A172 (cell line): Measurements from ENCODE around the gene ZMIZ1. TPM values are rescaled to one million over a fixed set of nuclear protein-coding genes. Genes with fewer than 3 reads are reported as not detected.

Experiments used
- DNase-seq: peaks from one replicate; pipeline ENCODE4 v3.0.0-alpha.2; 2015; ENCODE audit warnings: low spot score
- total RNA-seq: library from RNA; depleted of rRNA; stranded (reverse); fragments of >200 nt; shearing (Covaris generic); gene quantifications from 2 replicates; pipeline ENCODE4 v1.2.3, GENCODE V29; 2014

Gene ZMIZ1
- total RNA-seq, 1 experiment from 2014 or later: 16.6 TPM

DNA sequence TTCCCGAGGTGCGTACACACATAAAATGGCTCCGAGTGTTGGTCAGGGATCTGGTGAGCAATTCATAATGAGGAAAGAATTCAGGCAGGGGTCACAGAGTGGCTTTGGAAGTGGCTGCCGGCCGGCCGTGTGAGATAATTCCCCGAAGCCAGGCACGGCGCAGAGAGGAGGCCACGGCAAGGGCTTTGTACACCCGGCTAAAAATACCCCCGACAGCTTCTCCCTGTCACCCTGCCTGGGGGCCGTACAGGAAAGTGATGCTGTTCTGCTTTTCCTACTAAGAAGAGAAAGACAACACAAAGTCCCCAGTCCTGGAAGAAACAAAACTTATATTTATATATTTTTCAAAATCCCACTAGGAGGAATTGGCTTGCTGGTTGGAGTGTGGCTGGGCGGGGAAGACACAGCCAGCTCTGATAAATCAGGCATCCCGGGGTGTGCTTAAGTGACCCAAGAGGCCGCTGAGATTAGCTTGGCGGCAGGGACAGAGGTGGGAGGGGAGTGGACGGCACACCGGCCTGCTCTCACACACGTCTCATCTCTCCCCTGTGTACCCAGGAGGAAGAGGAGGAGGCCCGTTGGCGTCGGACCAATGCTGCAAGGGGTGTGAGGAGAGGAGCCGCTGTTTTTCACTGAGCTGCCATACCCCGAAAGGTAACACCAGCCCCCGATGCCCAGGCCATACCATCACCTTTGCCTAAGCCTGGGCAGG, 70.5 kb downstream of the ZMIZ1 start:
- peak; percentile 89 for DNase-seq

DNA sequence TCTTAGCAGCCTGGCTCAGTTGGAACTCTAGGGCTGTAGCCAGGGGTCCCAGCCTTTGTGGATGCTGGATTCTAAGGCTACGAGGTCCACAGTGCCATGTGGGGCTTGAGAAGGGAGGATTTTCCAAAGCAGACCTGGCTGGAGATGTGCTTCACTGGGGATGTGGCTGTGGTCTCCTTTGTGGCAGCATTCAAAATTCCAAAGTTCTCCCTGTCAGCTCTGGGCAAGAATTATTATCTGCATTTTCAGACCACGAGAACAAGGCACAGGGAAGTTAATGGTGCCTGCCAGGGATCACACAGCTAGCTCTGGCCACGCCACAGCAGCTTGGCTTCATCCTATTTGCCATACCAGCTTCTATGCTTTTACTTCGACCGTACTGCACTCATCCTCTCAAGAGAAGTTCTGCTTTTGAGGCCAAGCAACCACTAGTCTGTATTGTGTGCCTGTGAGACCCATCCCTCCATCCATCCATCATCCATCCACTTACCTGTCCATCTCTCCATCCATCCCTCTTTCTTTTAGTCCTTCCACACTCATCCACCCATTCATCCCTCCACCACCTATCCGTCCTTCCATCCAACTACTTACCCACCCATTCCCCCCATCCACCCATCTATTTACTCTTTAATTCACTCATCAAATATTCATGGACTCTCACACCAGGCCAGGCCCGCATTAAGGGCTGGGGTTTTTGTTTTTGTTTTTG, 71.5 kb downstream of the ZMIZ1 start:
- DNase-seq: peak; percentile 49

DNA sequence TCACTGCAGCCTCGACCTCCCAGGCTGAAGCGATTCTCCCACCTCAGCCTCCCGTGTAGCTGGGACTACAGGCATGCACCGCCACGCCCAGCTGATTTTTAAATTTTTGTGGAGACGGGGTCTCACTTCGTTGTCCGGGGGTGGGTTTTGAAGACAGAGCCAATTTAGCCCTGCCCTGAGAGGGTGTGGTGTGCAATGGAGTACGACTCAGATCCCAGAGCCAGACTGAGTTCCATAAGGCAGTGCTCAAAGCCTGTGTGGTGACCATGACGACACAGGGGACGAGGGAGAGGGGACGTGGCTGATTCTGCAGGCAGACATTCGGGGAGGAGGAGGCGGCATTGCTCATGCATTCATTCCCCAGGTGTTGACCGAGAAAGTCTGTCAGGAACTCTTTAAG, 72.1 kb downstream of the ZMIZ1 start:
- no peak for DNase-seq

DNA sequence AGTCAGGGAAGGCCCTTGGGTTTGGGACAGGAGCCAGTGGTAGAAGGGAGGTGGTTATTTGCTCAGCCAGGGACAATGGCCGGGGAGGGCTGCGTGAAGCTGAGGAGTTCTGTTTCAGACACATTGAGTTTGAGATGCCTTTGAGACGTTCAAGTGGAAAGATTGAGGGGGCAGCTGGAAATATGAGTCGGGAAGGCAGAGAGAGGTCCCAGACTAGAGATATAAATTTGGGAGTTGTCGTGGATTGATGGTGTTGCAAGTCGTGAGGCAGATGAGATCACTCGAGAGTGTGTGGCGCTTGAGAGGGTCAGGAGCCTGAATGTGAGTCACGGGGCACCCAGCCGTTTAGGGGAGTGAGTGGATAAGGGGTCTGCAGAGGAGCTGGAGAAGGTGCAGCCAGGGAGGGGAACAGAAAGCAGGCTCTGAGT, 73.3 kb downstream of the ZMIZ1 start:
- DNase-seq: peak; percentile 61

DNA sequence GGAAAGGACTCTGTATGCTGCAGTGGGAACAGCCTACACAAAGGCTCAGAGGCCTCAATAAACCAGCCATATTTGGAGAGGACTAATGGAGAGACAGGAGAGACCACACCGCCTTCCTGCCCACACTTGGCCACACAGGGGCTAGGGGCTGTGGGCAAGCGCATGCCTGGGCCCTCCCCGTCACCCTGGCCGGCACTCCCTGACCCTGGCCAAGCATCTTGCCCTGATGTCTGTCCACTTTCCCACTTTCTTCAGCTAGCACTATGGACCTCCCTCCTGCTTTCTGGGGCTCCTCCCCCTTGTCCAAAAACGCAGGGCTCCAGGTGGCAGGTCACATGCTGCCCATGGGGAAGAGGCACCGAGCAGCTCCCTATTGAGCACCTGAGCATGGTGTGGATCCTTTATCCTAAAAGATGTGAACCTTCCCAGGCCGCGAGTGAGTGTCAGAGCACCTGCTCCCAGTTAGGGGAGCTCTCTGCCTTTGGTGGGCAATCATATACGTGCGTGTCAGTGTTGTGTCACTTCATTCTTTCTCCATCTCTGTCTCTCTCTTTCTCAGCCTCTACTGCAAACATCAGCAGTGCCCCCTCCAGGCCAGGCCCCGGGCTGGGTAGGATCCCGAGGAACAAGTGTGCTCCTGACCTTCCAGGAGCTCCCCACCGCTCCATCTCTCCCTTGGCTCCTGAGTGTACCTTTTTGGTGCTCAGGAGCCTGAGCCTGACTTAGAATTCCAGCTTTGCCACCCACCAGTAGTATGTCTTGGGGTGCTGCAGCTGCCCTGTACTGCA, 74.0 kb downstream of the ZMIZ1 start:
- DNase-seq: no peak

DNA sequence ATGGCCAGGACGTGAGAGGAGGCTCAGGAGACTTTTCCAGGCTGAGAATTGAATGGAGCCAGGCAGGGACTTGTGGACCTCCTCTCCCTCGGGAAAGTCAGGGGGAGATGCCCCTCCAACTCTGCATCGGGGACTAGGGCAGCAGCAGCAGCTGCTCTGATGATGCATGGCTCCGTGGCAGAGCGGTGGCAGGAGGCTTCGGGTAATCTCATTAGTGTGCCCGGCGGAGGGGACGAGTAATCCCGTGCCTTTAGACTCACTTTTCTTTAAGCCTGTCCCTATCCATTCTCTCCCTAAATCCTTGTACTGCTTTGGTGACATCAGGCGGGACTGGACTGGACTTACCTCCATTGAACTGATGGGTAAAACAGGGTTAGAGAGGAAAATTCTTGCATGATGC, 75.1 kb downstream of the ZMIZ1 start:
- no peak for DNase-seq

DNA sequence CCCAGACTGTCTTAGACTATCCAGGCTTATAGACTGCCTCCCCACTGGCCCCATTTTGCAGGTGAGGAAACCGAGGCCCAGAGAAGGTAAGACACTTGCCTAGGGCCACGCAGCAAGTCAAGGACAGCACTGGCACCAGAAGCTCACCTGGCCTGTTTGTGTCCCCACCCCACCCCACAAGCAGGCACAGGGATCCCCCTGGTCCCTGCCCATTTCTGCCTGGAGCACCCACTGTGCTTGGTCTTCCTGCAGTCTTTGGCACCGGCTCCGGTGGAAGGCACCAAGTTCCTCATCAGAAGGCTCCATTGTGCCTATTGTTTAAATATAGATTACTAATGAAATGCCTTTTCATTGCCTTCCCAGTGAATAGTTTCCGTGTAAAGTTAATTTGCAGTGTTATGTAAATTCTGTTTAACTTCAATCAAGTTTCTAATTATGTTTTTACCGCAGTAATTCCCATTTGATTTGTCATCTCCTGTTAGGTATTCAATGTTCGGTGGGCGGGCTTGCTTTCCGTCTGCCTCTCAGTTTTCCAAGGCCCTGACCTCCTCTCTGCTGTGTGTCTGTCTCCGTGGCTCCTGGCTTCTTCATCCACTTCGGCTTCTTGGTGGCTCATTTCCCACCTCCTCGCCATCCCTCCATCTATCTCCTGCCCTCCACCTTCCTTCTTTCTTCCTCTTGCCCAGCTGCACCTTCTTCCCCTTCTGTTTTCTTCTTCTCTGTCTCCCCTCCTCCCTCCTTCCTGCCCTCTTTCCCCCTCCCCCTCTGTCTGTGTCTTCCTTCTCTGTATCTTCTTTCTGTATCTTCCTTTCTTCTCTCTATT, 75.8 kb downstream of the ZMIZ1 start:
- no peak for DNase-seq

DNA sequence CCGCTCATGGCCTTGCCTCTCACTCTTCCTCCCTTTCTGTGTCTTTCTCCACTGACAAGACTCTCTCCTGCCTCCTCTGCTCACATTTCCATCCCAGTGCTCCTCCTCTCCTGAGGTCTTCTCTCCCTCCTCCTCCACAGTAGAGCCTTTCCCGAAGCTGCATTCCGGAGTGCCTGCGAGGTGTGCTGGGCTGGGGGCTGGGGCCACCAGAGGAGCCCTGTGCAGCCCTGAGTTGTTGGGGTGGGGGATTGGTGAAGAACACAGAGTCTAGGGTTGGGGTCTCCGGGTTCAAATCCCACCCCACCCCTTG, 76.4 kb downstream of the ZMIZ1 start:
- DNase-seq: no peak

DNA sequence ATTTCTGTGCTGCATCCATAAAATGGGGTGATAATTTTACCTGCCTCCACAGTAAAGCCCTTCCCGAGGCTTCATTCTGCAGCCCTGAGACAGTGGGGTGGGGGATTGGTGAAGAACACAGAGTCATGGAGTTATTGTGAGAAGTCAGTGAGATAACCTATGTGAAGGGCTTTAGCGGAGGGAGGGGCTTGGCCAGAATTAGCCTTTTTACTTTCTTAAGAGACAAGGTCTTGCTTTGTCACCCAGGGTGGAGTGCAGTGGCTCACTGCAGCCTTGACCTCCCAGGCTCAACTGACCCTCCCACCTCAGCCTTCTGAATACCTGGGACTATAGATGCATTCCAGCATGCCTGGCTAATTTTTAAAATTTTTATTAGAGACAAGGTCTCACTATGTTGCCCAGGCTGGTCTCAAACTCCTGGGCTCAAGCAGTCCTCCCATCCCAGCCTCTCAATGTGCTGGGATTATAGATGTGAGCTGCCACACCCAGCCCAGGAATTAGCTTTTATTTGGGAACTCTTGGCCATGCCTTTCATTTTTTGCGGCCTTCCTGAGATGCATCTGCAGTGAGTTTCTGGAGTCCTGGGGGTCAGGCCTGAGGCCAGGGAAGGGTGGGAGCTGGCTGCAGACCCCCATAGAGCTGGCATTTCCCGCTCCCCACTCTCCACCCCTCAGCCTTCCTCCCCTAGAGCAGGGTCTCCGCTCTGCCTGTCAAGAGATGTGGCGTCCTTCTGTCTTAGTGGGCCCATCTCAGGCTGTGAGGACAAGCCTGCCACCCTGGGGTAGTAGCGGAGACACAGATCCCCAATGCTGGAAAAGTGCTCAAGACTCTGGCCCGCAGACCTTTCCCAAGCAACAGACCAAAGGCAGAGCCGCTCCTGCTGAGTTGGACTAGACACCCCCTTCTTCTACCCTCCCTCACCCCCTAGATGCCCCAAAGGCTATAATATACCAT, 77.0 kb downstream of the ZMIZ1 start:
- DNase-seq: peak; percentile 69

DNA sequence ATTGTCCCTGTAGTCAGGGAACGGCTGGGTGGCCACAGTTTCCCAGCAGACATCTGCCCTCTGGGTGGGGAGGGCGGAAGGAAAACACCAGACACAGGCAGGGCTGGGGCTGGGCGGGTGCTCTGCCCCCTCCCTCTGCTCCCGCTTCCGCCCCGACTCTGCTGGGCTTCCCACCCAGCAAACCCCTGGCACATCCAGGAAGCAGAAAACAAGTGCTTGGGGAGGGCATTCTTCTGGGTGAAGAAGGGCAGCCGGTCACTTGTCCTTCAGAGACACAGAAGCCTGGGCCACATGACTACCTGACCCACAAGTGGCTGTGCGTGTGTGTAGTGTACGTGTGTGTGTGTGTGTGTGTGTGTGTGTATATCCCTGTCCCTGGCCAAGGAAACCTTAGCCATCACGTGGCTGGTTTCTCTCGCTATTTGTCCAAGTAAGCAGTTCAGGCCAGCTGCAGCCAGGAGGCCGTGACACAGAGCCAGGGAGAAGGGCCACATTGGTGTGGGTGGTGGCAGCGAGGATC, 77.9 kb downstream of the ZMIZ1 start:
- peak; percentile 85 for DNase-seq

DNA sequence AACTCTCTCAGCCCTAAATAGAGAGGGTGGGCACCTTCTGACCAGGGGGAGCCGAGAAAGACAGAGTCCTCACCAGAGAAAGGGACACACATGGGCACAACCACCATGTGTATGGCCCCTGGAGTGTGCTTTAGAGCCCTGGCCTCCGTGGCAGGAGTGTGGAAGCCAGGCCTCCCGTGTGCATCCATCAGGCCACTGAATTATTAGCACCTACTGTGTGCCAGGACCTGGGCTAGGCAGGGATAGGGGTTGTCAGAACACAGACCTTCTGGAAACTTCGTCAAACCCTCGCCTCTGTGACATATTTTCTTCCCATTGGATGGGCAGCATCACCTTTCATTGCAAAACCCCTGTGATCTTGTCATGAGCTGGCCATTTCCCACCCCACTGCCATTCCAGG, 78.5 kb downstream of the ZMIZ1 start:
- no peak for DNase-seq

DNA sequence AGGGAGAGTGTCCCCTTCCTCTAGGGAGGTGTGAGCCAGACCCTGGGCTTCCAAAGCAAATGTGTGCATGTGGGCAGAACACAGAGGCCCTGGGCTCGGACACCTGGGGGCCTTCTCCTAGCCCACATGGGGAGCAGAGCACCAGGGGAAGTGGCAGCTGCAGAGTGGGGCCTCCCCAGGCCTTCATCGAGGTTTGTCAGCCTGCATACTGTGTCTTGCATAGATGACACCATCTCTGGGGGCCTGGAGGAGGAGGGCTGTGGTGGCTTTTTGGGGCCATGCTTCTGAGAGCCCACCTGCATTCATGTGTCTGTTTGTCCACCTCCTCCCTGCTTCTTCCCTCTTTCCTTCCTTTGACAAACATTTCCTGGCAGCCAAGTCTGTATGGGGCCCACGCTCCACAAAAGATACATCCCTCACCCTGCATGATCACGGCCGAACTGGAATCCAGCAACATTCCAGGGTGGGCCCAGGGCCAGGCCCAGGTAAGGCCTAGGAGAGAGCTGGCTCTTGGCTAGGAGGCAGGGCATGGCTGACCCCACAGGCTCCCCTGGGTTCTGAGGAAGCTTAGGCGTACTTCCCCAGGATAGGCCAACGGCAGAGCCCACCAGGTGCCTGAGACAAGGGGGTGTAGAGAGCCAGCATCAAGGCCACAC, 79.2 kb downstream of the ZMIZ1 start:
- no peak for DNase-seq

DNA sequence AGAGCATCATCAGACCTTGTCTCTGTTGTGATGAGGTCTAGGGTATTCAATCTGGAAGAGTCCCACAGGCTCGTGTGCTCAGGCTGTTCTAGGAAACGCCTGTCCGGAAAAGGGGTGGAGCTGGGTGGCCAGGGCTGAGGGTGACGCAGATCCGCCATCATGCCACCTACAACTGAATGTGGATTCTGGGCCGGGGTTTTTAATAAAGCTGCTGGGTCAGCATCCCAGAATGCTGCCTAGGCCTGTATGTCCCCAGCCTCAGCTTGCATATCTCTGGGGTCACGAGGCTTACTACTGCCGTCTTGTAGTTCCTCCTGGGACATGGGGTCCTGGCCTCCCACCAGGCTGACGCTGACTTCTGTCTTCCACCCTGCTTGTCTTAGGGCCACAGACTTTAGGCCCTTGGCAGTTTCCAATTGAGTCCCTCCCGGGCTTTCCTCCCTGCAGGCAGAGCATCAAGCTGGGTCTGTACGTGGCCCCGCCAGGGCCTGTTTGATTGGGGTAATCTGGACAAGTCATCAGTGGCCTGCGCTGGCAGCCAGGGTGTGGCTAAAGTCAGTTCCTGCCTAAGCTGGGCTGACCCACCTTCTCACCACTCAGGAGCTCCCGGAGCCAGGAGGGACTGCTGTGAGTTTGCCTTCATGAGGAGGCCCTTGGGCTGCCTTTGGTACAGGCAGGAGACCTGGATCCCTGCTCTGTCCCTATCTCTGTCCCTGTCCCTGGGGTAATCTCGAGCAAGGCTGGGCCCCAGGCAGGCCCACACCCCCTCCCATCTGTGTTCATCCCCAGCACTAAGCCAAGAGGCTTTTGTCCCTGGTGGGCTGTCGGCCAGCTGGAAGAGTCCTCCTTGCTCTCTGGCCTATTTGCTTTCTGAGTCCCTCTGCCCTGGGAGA, 79.9 kb downstream of the ZMIZ1 start:
- DNase-seq: peak; percentile 92

DNA sequence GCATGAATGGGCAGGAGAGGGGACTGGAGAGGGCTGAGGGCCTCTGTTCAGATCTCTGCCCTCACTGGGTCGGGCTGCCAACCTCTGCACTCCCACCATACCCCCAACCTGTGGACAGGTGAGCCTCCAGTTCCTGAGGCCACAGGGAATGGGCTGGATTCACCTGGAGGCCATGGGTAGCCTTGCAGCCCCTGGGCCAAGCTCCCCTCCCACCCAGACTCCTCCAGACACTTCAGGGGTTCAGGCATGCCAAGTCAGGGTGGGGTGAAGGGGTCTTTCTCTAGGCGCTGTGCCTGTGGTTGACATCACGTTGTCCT, 80.5 kb downstream of the ZMIZ1 start:
- no peak for DNase-seq

DNA sequence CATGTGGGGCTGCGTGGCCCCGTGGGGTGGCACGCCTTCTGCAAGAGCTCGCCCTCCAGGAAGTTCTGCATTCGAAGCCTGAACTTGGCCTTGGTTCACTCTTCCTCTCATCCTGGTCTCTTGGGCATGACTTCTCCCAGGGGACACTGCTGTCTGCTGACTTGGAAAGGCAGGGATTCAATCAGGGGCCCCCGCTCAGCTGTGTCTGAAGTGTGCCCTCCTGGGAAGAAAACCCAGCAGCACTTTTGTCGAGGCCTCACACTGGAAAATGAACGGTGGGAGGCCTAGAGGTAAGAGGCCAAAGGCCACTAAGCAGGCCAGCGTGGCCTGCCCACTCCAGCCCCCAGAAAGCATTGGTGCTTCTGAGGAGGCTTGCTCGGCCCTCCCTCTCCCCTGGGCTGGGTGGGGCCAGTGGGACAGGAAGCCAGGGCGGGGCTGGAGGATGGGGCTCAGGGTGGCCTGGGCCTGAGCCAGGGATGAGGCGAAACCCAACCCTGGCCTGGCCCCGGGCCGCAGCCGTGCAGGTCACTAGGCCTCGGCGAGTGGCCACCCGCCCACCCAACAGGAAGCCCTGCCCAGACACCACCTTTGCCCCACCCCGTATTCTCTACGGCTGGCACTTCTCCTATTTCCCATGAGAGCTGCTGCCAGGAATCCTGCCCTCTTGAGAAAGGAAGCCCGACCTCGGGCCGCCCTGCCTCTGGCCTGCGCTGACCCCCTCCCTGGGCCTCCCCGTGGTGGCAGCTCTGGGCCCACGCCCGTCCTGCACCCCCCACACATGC, 81.1 kb downstream of the ZMIZ1 start:
- peak; percentile 98 for DNase-seq

DNA sequence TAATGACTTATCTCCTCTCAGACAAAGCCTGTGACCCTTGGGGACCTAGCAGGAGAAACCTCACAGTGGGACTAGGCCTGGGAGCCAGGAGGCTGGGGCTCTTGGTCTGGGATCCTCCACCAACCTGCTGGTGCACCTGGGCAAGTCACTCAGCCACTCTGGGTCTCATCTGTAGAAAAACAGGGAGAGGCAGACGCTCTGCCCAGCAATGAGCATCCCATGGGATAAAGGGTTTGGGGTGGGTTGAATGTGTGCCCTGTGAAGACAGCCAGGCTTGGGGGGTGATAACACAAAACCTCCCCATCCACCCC, 81.6 kb downstream of the ZMIZ1 start:
- no peak for DNase-seq

DNA sequence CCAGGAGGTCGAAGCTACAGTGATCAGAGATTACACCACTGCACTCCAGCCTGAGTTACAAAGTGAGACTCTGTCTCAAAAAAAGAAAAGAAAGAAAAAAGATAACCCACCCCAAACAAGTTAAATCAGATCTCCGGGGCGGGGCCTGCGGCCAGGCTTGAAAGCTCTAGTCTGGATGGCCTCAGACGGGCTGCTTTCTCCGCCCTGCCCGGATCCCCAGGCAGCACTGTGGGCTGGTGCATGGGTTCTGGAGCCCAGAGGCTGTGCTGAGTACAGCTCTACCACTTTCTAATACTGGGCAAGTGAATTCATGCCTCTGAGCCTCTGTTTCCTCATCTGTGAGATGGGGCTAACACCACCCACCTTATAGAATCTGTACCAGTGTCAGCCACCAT, 83.7 kb downstream of the ZMIZ1 start:
- DNase-seq: peak; percentile 70

DNA sequence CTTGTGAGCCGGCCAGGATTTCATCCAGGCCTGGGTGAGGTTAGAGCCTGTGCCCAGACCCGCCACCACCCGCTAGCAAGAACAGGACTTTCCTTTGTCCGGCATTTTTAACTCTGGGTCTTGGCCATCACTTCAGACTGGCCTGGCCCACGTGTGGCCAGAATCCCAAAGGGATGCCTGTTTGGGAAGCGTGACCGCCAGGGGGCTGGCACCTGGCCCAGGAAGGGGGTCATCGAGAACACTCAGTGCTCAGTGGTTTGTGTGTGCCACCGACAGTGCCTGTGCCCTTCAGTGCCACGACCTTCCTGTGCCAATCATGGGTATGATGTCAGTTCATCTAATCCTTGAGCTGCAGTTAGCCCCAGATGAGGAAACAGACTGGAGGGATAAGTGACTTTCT, 85.0 kb downstream of the ZMIZ1 start:
- DNase-seq: no peak
